Fibroblast of the conjunctiva (primary cell): ENCODE results near the gene EEFSEC.
"Not testable (repeated sequence)": the region's sequence is repeated elsewhere in the genome, so short reads cannot be mapped to it uniquely, and the experiment has no call there.

Source experiments
- DNase-seq: peaks from one replicate; pipeline ENCODE4 v3.0.0-alpha.2; 2010; ENCODE audit warnings: low read depth

The EEFSEC gene

DNA sequence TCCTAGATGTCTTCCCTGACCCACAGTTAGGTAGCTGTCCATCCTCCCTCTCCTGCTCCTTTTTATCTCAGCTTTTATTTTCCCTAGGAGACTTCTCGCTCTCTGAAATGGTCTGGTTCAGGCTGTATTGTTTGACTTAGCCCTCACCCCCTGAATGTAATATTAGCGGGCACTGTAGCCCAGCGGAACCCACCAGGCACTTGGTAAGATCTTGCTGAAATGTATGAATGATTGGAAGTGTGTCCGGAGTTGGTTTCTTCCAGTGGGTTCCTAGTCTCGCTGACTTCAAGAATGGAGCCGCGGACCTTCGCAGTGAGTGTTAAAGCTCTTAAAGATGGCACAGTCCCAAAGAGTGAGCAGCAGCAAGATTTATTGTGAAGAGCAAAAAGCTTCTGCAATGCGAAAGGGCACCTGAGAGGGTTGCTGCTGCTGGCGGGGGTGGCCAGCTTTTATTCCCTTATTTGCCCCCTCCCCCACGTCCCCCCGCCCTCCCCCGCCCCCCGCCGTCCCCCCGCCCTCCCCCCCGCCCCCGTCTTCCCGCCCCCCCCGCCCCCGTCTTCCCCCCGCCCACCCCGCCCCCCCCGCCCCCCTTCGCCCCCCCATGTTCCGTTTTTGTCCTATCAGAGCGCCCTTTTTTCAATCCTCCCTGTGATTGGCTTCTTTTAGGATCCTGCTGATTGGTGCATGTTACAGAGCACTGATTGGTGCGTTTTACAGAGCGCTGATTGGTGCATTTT lies 694 bp upstream of the EEFSEC start:
- peak; percentile 39 for DNase-seq

DNA sequence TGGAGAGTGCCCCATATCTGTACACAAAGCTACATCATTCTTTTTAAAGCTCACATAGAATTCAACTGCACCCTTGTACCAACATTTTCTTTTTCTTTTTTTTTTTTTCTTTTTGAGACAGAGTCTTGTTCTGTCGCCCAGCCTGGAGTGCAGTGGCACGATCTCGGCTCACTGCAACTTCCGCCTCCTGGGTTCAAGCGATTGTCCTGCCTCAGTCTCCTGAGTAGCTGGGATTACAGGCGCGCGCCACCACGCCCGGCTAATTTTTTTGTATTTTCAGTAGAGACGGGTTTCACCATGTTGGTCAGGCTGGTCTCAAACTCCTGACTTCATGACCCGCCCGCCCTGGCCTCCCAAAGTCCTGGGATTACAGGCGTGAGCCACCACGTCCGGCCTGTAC lies 1.1 kb downstream of the EEFSEC start:
- not testable (repeated sequence) for DNase-seq

DNA sequence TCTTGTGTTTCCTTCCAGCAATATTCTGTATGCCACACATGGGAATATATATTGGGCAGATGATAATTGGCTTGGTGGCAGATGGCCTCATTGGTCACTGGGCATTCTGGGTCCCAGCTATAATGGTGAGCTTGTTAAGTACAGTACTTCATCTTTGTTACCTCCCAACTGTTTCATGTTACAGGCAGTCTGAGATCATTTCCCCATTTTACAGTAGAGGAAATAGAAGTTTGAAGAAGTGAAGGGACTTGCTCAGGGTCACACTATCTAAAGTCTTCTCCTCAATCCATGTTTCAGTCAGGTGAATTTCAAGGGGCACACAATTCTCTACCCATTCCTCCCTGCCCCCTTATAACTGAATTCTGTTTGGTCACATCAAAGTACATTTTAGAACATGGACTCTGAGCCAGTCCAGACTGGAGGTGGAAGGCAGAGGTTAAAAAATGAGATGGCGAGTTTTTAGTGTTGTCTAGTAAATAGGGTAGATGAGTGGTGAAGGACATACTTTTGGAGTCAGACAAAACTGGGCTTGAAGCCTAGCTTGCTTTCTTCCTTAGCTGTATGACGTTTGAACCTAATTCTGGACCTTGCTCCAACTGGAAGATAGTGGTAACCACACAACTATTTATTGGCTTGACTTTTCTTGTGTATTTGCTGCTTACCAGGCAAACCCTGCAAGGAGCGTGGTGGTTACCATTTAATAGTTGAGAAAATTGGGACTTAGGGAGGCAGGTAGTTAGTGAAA lies 2.5 kb downstream of the EEFSEC start:
- DNase-seq = no peak

DNA sequence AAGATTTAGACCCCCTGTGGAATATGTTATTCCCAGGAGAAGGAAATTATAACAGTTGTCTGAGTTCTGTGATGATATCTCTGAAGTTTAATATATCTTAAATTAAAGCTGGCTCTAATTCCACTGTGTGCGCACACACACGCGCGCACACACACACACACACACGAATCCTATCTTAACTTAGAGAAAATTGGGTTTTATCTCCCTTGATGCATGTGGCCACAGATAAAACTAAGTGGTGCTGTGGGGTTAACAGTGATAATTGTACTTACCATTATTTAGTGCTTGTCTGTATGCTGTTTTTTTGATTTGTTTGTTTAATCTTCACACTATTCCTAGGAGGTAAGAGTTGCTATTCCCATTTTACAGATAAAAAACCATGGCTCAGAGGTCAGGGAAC lies 7.4 kb downstream of the EEFSEC start:
- no peak for DNase-seq

DNA sequence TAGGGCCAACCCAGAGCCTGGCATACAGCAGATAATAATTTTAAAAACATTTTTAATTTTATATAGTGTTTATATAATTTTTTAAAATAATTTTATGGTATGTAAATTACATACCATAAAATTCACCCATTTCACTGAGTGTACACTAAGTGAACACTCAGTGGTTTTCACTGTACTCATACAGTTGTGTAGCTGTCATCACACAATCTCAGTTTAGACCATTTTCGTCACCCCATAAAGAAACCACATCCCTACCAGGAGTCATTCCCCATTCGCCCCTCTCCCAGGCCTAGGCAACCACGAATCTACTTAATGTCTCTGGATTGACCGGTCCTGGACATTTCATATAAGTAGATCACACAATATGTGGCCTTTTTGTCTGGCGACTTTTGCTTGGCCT lies 10.2 kb downstream of the EEFSEC start:
- DNase-seq = no peak

DNA sequence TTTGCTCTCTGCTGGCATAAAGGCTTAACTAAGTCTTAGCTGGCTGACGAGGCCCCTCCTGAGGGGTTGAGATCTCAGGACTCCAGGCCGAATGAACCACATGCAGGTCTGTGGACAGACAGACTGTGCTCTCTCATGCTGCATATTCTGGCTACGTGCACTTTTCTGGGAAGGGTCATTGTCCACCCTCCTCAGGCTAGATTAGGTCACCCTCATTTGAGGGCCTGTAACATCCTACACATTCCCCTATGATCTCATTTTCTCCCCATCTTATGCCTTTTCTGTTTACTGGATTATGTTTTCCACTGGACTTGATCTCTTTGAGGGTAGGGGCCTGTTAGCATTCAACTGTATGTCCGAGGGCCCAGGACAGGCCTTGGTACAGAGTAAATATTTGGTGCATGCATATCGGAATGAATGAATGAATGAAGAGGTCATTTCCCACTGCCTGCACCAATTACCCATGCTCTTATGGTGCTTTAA lies 13.7 kb downstream of the EEFSEC start:
- no peak for DNase-seq

DNA sequence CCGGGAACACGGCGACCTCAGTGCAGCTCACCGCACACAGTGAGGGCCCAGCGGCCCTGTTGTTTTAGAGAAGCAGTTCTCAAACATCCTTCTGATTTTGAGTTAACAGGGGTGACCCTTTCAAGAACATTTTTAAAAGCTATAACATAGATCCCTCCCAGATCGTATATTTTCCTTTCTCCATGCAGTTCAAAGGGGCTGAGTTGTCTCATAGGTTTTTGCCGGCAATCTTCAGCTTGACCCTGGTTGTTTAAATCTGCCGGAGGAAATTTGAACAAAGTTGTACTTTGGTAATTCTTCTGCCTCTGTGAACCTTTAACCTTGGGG lies 14.3 kb downstream of the EEFSEC start:
- DNase-seq = no peak

DNA sequence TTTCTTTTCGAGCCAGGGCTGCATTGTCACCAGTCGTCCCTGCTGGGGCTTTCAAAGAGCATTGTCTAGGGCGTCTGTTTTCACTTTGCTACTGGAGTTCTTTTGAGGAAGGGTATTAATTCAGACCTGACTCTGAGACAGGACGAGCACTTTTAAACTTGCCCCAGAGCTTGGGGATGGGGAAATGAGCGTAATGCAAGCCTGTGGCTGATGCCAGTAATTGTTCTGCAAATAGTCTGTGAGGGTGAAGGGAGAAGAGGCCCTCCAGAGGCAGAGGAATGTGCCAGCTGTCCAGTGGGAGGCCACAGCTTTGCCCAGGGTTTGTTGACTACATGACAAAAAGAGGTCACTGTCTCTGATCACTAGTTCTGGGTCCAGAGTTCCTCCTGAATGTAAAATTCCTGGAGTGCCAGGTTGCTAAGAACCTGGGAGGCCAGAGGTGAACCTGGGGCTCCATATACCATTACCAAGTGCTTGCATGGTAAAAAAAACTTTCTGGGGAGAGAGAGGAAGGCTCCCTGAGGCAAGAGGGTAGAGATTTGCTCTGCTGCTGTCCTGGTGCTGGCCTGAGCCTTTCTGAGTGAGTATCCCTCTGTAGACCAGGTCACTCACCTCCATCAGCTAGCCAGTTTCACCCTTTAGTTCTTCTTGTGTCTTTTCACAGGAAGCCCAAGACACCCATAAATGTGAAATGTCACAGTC lies 14.8 kb downstream of the EEFSEC start:
- DNase-seq = no peak

DNA sequence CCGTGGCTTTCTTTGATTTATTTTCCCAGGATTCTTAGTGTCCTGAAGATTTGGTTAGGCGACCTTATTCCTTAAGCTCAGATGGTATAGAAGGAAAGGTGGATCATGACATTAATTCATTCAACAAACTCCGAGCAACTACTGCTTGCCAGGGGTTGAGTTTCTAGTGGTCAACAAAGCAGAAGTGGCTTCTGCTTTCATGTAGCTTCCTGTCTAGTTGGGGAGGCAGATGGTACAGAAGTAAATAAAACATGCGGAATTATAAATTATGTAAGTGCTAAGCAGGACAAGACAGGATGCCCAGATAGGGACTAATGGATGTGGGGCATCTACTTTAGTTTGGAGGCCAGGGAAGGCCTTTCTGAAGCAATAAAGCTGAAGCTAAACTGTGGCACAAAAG lies 15.6 kb downstream of the EEFSEC start:
- no peak for DNase-seq

DNA sequence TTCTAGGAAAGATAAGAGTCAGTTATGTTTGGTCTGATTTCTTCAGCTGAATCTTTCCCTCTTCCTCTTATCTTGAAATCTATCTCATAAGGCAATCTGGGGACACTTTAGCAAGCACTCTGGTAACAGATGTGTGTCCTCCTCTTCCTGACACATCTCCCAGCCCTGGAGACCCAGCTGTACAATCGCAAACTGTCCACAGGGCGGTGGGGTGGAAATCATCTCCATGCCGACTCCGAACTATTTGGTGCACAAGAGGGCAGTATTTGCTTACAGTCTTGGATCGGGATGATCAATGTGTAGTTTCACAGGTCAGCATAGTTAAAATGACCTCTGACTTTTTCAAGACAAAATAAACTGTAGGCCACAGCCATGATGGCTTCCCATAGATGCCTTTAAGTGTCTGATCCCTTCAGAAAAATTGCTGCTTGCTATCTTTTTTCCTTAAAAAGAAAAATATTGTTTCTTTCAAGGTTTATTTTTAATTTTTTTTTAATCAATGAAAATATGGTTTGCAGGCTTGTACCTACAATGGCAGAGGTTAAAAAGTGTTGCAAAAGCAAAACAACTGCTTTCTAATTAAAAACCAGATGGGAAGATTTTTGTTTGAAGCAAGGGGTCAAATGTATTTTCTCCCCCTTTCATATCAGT lies 17.7 kb downstream of the EEFSEC start:
- peak; percentile 75 for DNase-seq

DNA sequence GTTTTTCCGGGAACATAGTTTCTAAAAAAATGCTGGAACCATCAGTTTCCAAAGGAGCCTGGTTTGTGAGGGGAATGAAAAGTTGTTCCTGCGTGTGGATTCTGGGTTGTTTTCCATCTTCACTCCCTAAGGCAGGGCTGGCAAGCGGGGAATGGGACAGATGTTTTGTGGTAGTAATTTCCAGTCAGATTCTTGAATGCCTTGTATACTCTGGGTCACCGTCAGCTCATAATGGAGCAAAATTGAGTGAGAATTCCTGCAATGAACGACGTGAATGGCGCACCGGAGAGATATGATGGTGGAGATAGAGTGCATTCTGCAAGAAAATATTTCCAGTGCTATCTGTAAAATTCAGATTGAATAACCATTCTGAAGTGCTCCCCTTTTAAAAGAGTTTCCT lies 19.9 kb downstream of the EEFSEC start:
- no peak for DNase-seq

DNA sequence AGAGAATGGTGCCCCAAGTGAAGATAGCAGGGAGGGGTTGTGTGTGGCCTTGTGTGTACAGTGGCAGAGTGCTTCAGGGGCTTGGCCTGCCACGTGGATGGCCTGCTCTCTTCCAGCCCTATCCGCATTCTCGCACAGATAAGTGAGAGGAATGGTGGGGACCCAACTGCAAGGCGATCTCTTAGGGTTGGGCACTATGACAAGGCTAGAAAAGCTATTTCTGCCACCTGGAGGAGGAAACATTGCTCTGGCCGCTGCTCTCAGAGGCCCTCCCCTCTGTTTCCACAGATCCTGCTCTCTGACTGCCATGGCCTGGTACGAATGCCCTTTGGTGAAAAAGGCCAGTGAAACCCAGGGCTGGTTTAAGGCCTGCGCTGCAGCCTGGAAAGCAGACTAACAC lies 20.6 kb downstream of the EEFSEC start:
- no peak for DNase-seq

DNA sequence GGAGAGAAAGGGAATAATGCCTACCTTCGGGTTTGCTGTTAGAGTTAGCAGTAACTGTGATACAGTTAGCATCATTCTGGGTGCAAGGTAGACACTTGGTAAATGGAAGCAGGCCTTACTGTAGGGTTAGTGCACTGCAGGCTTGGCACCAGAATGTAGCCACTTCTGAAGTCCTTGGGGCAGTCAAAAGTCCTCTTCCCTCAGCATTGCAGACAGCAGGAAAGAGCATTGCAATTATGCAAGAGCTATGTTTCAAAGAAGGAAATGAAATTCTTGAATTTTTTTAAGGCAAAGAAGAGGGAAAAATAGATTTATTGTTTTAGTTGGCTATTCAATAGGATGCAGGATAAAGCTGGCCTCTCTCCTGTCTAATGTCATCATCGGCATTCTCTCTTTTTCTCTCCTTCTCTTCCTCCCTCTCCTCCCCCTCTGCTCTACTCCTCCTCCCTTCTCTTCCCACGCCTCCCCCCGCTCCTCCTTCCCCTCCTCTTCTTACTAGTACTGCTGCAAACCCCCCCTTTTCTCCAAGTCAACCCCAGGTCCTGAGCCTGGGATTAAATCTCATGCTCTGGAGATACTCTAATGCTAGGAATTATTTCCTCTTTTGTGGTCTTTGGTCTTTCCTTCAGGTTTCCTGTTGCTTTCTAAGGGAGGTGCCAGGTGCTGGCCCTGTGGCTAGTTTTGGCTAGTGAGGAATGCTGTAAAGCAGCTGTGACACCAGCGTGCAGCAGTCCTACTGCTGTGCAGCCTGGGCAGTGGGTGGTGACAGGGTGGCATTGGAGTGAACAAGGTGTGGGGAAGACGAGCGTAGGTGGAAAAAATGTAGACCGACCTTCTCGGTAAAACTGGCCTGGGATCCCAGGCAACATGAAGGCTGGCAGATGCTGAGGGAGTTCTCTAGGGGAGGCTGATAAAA lies 21.7 kb downstream of the EEFSEC start:
- no peak for DNase-seq

DNA sequence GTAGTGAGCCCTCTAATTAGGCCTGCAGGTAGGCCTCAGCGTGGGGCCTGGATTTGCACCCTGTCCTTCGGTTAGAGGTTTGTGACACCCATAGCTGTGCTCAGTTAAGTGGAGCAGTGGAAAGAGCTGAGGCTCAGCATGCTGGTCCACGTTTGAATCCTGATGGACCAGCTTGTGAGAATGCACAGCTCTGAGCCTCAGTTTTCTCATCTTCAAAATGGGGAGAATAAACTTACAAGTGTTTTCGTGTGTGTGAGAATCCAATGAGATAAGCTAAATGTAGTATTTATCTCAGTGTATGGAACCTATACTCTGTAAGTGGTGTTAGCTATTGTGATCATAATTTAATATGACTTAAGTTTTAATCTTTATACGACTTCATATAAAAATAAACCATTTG lies 22.5 kb downstream of the EEFSEC start:
- DNase-seq = no peak

DNA sequence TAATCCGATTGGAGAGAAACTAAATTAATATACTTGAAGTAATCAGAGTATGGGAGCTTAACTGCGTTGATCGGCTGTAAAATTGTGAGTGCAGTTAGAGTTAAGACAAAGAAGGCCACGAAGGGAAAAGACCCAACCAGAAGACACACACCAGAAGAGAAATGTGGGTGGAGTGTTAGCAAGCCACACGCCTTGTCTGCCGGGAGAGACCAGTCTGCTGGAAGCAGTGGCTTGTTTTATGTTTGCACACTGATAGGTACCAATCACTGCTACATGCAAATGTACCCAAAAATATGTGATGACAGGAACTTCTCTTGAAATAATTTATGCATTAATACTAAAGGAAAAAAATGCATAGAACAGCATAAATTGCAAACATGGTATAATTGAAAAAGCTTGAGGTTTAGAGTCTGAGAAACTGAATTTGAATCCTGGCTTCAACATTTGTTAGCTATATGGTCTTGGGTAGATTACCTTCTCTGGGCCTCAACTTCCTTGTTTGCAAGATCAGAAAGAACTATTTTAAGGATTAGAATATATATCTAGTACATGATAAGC lies 23.1 kb downstream of the EEFSEC start:
- no peak for DNase-seq

DNA sequence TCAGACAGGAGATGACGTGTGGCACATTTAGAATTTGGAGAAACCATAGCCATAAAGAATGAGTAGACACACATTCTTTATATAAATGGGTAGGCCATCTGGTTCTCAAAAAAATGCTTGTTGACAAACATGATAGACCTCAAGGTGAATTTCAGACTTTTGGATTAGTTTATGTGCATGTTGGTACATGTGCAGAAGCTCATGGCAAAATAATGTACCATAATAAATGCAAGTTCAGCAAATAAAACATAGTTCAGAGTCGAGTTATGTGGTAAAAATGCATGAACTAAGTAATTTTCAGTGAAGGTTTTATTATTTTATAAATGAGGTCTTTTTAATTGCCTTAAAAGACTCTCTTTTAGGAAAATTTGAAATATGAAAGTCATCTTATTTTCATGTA lies 24.6 kb downstream of the EEFSEC start:
- DNase-seq = no peak

DNA sequence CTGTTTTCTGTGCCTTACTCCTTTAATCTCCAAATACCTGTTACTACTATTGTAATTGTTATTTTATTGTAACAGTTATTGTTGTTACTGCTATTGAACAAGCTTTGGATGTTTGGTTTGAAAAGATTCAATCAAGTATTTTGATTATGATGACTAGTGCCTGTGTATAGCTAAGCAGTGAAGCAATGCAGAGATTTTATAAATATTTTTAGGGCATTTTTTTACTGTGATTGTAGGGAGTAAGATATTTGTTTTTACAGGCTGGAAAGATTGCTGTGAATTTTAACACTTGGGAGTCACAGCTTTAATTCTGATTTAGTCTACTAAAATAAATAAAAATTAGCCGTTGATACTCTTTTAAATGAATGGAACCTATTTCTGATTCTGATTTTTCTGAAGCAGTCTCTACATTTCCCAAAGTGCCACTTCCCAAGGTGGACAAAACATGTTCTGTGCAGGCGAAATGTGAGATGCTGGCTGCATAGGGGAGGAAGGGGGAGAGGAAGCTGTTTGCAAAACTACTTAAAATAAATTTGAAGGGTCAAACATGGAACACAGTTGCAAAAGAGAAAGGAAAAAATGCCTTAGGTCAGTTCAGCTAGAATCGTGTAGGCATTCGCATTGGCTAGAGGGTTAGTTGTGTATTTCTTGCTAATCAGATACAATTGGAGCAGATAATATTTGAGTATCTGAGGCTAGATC lies 25.7 kb downstream of the EEFSEC start:
- DNase-seq = no peak

DNA sequence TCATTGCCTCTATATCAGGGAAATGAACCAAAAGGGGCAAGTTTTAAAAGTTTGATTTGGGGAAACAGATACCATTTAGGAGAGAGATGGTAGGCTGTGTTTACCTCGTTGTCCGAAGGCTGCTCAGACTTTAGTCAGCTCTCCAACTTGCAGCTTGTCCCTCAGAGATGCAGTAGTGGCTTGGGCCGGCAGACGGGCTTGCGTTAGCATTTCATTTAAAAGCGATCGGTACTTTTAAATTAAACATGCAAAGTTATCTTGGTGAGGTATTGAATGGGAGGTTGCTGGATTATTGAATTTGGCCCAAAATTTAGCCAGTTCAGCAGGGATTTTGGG lies 26.2 kb downstream of the EEFSEC start:
- DNase-seq = no peak

DNA sequence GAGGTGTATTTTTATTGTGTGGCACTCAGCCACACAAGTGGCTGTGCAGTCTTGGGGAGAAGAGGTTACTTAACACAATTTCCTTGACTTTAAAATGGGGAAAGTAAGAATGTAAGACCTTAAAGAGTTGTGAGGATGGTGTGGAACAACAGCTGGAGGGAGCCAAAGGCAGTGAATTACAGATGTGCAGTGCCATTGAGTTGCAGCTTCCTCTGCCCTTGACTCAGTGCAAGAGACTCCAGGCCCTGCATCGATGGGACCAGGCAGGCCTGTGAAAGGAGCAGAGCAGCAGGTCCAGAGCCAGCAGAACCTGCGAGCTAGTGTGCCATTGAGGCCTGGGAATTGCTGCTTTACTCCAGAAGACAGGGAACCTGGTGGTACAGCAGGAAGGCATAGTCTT lies 27.2 kb downstream of the EEFSEC start:
- no peak for DNase-seq

DNA sequence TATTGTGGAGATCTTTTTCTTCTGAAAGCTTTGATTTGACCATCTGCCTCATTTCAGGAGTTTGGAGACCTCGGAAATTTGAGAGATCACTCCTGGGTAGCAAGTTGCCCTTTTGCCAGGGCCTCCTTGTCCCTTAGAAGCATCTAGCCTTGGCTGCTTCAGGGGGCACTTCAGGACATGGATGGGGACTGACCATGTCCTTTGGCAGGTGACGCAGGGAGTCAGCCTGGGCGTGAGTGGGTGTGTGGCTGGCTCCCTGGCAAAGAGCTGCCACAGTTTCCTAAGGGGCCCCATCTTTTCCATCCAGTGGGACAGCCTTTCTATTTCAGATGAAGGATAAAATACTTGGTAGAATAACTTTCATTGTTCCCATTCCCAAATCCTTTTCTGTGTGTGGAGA lies 27.6 kb downstream of the EEFSEC start:
- DNase-seq = no peak

DNA sequence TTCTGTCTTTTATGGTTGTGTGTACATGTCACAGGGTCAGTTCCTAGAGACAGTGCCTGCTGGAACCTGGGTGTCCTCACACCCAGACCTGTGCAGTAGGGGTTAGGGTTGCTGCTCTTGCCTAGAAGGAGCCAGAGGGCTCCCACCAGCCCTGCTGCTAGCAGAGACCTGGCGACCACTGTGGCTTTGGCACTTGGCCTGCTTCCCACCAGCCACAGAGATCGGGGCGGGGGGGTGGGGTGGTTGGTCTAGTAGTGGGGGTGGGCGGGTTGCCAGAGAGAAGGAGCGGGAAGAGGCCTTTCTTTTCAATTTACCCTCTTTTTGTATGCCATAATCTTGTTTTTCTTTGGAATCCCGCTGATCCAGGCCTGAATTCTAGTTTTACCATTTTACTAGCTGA lies 29.4 kb downstream of the EEFSEC start:
- no peak for DNase-seq
